ENCODE data around the gene ELOVL2.

Gene ELOVL2

DNA sequence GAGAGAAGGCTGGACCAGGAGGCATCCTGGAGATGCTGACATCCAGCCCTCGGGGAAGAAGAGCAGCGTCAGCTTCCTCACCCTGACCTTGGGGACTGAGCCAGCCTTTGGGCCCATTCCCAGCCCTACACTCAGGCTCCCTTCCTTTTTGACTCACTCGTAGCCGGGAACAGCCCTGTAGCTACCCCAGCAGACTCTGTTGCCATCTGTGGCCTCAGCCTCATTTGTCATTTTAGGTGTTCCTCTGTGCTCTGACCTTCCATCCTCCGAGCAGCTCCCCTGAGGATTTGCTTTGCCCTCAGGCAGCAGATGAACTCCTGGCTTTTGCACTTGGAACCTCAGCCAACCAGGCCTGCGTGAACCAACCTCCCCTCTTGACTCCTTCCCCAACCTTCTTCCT, 67.5 kb downstream of the ELOVL2 start:
- DNase-seq, result no peak

DNA sequence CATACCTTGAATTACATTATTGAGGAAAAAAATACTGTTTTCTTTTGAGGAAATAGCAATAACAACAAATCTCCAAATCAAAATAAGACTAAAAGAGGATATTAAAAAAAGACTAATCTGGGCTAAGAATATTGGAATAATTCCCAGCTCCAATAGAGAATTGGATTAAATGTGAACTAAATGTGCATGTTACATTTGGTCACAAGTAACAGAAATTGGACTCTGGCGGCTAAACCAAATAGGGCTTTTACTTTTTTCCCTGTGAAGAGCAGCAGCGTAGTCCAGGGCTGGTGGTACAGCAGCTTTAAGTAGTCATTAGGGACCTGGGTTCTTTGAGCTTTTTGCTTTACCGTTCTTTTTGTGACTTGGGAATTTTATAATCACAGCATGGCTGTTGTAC, 71.9 kb downstream of the ELOVL2 start:
- DNase-seq, result no peak

DNA sequence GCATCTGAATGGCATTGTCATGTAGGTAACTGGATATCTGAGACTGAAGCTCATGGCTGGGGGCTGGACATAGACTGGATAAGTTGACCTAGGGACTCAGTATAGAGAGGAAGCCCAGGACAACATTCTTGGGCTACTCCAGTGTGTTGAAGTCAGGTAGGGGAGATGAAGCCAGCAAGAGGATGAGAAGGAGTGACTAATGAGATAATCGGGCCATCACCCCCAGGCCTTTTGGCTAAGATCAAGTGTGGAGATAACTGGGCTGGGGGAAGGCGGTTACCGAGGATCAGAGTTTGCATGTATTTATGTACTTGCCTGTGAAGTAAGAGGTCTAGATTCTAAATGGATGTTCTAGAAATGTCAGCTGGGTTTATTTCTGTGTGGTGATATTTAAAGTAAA, 73.4 kb downstream of the ELOVL2 start:
- DNase-seq, result no peak

DNA sequence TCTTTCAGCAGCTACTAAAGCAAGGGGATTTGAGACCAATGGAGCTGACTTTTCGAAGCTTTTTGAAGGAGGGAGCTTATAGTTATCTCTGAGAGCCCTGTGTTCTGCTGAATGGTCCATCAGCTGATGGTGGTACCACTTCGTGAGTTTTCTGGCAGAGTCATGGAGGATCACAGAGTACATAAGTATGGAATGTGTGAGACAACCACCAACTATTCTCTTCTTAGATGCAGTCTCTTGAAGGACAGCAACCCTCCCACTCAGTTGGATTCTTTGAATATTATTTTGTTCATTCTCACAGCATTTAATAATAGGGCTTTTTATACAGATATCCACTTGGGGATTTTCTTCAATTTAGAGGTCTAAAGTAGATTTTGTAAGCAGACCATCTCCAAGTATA, 75.3 kb downstream of the ELOVL2 start:
- no peak for DNase-seq

DNA sequence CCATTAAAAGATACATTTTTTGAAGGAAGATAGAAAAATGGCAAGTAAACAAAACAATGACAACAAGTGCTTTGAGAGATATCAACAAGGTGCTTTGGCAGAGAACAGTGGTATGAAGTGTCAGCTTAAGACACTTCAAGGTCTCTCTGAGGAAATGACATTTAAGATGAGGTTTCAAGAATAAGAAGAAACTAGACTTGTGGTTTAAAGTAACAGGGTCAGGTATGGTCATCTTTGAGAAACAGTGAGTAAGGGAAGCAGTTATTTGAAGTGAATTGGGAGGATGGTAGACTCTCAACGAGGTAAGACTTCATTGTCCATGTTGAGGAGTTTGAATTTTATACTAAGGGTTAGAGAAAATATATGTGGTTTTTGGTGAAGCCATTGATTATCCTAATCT, 79.4 kb downstream of the ELOVL2 start:
- DNase-seq, result no peak

DNA sequence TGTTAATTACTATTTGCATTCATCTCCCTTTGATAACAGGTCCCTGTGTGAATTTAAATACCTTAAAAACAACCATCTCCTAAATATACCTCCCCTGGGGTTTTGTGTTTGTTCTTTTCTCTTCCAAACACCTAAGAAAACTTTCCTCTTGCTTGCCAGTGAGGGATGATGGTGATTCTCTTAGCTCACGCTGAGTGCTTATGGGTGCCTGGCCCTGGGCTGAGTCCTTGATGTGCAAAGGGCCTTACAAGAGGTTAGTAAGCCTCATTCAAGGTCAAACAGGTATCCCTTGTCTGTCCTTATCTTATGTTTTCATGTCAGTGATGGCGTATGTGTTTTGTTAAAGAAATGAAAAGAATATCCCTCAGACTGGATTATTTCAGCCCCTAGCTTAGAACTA, 81.0 kb downstream of the ELOVL2 start:
- no peak for DNase-seq

DNA sequence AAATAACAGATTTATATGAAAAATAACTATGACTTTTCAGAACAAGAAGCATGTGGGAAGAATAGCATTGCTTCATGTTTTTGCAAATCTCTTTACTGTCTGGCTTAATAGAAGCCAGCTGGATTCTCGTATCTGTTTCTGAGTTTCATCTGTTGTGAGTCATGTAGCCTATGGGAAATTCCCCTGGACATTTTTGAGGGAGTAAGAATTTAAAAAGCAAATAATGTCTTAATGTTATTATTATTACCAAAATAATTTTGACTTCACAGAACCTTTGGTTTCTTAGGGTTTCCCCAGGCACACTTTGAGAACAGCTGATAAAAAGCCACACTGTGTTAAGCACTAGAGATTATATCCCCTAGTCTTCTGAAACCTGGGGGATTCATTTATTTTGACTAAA, 81.4 kb downstream of the ELOVL2 start:
- no peak for DNase-seq

DNA sequence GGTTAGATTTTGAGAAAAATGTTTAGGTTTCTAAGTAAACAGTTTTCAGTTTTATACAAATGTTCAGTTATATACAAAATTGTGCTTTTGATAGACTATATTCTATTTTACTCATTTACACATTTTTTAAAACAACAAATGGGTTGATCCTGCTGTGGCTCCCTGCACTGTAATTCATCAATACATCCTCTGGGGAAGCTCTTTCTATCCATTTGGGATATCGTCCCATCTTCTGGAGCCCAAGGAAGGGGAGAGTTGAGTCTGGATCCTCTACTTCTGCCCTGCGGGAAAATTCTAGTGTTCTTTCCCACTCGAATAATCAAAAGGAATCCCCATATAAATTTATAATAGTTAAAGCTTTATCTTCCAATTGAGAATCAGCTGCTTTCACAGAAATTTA, 82.3 kb downstream of the ELOVL2 start:
- DNase-seq, result no peak

DNA sequence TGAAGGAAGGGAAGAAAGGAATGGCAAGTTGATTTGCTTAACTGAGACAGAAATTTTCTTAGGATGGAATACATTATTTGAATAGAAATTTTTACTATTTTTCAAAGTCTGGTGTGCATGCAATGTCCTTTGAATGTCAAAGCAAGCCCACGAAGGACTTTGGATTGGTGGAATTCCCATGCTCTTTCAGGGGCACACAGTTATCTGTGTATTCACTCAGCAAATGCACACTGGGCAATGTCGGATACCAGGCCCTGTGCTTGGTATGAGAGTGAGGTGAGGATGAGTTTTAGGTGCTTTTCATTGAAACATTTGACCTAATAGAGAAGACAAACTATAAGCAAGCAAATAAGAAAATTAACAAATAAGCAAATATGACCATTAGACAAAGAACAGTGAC, 83.9 kb downstream of the ELOVL2 start:
- no peak for DNase-seq

DNA sequence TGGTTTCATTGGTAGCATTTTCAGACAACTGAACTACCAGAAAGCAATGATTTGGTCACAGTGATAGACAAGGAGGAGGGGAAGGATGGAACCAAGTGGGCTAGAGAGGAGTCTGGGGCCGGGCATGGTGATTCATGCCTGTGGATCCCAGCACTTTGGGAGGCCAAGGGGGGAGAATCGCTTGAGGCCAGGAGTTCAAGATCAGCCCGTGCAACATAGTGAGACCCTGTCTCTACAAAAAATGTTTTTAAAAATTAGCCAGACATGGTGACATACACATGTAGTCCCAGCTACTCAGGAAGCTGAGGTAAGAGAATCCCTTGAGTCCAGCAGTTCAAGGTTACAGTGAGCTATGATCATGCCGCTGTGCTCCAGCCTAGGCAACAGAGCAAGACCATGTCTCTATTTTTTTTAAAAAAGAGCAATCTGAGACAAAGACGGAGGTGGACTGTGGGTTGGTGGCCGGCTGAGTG, 86.7 kb downstream of the ELOVL2 start:
- no peak for DNase-seq

DNA sequence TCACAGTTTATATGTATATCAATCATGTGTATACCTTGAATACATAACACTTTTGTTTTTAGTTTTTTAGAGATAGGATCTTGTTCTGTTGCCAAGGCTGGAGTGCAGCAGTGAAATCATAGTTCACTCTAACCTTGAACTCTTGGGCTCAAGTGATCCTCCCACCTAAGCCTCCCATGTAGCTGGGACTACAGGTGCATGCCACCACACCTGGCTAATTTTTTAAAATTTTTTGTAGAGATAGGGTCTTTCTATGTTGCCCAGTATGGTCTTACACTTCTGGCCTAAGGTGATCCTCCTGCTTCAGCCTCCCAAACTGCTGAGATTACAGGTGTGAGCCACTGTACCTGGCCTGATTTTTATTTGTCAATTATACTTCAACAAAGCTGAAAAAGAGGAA, 87.3 kb downstream of the ELOVL2 start:
- DNase-seq, result no peak

DNA sequence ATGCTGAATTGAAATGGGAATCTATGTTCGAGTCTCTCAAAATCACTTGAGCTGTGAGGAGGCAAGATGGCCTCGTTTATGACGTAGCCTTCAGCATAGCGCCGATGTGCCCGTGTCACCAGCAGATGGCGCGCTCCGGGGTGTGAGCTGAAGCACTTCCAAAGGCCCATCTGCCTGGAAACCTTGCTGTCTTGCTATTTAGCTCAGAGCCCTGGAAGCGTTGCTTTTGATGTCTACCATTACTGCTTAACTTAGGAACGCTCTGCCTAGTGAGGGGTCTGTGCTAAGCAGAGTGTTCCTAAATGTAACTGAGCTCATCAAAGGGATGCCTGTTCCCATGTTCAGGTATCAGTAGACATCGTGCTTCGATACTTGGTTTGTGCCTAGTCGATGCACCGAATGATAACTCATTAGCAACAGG, 89.5 kb downstream of the ELOVL2 start:
- DNase-seq, result peak; percentile 24 to 54

DNA sequence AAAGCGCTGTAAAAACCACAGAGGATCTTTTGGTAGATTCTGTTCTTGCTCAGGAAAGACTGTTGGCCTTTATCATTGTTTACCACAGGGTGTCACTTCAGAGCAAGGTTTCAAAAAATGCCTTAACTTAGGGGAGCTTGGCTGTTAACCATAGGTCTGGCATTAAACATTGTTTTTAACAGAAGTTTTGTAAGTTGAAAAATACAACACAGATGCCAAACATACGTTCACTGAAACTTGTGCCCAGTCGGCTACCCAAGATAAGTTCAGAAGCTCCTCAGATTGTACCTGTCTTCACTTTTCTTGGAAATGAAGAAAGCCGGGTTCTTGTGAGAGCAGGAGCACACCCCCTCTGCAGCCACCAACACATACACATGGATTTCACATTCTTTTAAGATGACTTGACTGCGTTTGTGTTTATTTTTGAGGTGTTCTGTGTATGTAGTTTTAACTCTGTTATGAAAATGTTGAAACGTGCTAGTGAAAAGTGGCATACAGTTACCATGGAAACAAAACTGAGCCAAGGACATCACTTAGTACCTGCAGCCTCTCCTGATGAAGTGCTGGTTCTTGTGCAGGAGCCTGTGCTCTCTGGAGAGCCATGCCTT, 92.3 kb downstream of the ELOVL2 start:
- DNase-seq, result no peak

DNA sequence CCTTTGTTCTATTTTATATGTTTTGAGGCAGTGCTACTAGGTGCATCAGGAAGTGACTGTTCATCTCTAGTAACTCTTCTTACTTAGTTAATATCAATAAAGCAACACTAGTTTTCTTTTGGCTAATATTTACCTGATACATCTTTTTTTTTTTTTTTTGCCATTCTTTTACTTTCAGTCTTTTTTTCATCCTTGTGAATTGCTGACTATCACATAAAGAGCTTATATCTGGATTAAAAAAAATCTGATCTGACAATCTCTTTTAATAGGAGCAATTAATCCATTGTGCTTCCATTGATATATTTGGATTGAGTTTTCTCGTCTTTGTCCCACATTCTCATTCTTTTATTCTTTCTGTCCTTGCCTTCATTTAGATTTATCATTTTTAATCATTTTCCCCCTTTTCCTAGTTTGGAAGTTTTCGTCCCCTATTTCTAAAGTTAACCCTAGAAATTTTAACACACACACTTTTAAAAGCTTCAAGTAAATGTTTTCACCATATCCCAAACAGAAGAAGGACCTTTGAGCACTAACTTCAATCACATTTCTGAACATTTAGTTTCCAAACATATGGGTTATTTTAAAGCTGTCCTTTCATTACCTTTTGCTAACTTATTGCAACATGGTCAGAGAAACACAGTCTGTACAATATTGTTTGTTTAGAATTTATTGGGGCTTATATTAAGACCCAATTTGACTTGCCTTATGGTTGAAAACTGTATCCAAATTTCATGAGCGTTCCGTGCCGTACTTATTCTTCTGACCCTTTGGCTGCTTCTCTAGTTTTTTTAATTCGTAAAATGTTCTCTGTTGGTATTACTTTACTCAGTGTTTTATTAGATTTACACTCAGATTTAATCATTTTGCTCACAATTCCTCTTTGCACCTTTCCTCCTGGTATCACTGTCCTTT, 94.3 kb downstream of the ELOVL2 start:
- DNase-seq, result no peak

DNA sequence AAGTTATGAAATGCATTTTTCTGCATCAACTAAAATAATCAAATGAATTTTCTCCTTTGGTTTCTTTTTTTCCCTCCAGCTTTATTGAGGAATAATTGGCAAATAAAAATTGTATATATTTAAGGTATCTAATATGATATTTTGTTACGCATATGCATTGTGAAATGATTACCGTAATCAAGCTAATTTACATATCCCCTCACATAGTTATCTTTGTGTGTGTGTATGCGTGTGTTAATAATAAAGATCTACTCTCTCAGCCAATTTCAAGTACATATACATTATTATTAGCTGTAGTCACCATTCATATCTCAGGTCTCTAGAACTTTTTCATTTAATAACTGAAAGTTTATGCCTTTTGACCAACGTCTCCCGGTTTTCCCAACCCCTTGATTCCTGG, 96.1 kb downstream of the ELOVL2 start:
- no peak for DNase-seq

DNA sequence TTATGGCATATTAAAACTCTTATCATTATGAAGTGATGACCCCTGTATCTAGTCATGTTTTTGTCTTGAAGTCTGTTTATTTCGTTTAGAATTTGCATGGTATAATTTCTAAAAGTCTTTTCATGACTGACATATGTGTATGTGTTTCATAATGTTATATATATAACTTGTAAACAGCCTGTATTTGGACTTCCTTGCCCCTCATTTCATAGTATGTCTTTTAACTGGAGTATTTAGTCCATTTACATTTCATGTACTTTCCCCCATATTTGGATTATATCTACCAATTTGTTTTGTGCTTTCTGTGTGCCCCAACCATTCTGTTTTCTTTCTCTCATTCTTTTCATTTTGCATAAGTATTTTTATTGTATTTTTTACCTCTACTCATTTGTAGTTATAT, 98.3 kb downstream of the ELOVL2 start:
- no peak for DNase-seq

DNA sequence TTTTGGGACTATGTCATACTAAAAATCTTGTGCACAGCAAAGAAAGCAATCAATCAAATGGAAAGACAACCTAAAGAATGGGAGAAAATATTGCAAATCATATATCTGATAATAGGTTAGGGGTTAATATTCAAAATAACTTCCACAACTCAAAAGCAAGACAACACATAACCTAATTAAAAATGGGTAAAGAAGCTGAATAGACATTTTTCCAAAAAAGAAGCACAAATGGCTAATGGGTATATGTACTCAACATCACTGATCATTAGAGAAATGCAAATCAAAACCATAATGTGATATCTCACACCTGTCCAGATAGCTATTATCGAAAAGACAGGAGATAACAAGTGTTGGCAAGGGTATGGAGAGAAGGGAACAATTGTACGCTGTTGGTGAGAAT, 104.3 kb downstream of the ELOVL2 start:
- no peak for DNase-seq

DNA sequence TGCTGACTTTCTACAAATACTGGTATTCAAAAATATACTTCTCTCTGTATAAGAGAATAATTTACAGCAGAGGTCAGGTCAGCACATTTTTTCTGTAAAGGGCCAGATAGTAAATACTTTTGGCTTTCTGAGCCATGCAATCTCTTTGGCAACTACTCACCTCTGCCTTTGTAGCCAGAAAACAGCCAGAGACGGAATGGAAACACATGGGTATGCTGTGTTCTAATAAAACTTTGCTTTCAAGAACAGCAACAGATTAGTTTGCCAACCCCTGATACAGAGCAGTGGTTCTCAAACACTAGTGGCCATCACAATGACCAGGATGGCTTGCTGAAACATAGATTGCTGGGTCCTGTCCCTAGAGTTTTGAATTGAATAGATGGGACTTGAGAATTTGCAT, 111.0 kb downstream of the ELOVL2 start:
- no peak for DNase-seq

Measured in SHP77 (cell line).